ENCODE data around the gene TRIM14.

- no peak for TF ChIP-seq CTCF (IDR thresholded peaks at IDR 0.05)
- no peak for TF ChIP-seq MAX (CRISPR knock-in tag; IDR thresholded peaks at IDR 0.05)
- TF ChIP-seq IRF1 (CRISPR knock-in tag; IDR thresholded peaks at IDR 0.05): no peak
- no peak for TF ChIP-seq SP1 (CRISPR knock-in tag; conservative IDR thresholded peaks at IDR 0.05)
- TF ChIP-seq ATF2 (CRISPR knock-in tag; IDR thresholded peaks at IDR 0.05; ENCODE audit: borderline replicate concordance, low read depth): no peak
- no peak for TF ChIP-seq JUN (CRISPR knock-in tag; IDR thresholded peaks at IDR 0.05)
- 0 out of 2 replicates have a peak, but pooled peaks have one; percentile 43 for TF ChIP-seq ZNF138 (CRISPR knock-in tag; conservative IDR thresholded peaks at IDR 0.05)
- no peak for TF ChIP-seq MLX (CRISPR knock-in tag; IDR thresholded peaks at IDR 0.05)
- TF ChIP-seq E2F4 (CRISPR knock-in tag; IDR thresholded peaks at IDR 0.05; ENCODE audit: borderline replicate concordance, low read depth): no peak
- no peak for TF ChIP-seq CREM (CRISPR knock-in tag; IDR thresholded peaks at IDR 0.05)
- TF ChIP-seq CDX4 (CRISPR knock-in tag; IDR thresholded peaks at IDR 0.05; ENCODE audit: borderline replicate concordance): no peak
- no peak for TF ChIP-seq MYBL2 (CRISPR knock-in tag; IDR thresholded peaks at IDR 0.05)
- TF ChIP-seq NR3C1 (CRISPR knock-in tag; conservative IDR thresholded peaks at IDR 0.05; ENCODE audit: low read depth): no peak
- no peak for TF ChIP-seq TP53 (CRISPR knock-in tag; IDR thresholded peaks at IDR 0.05)
These were observed 14.0 kb downstream of the TRIM14 start for GRCh38 chr9:98105006-98105405.

Measured in WTC11 (cell line).